HAP-1 (cell line): ENCODE data around the gene TSPEAR.

ENCODE experiments used
- DNase-seq, 2 experiments: peaks; one replicate each; pipeline ENCODE4 v3.0.0-alpha.2; 2016 to 2020; ENCODE audit warnings: low spot score in 2 of 2
- H3K27me3 ChIP-seq: fragments of 250-450 bp; sonication (Bioruptor Pico); 2 replicates; pipeline ENCODE4 v1.5.1; 2020; ENCODE audit warnings: low read depth, mild to moderate bottlenecking, moderate library complexity
- H3K36me3 ChIP-seq: fragments of 250-450 bp; sonication (Bioruptor Pico); replicated peaks from 2 replicates; pipeline ENCODE4 v1.5.1; 2020; ENCODE audit warnings: mild to moderate bottlenecking
- H3K4me1 ChIP-seq: fragments of 250-450 bp; sonication (Bioruptor Pico); 2 replicates; pipeline ENCODE4 v1.5.1; 2020; ENCODE audit warnings: mild to moderate bottlenecking
- H3K4me3 ChIP-seq: fragments of 250-450 bp; sonication (Bioruptor Pico); 2 replicates; pipeline ENCODE4 v1.5.1; 2020; ENCODE audit warnings: mild to moderate bottlenecking, moderate library complexity
- H3K9me3 ChIP-seq: fragments of 250-450 bp; sonication (Bioruptor Pico); 2 replicates; pipeline ENCODE4 v1.5.1; 2020; ENCODE audit warnings: mild to moderate bottlenecking, moderate library complexity
- in situ Hi-C: fragments of 300-500 bp; cut with MboI; formaldehyde crosslinking; loops from 3 replicates; pipeline ENCODE4 v1.14.3; 2020; ENCODE audit warnings: low sequenced_read_pairs, inconsistent platforms, mixed read lengths

The TSPEAR gene

GRCh38 chr21:44449473-44450363, 261.7 kb downstream of the TSPEAR start:
- in situ Hi-C loops = no loop called here
- H3K27me3 ChIP-seq = peaks cover 42% of the 10 kb centered on the region
- H3K36me3 ChIP-seq = no peaks in the 10 kb centered on the region
- no peaks in the 10 kb centered on the region for H3K4me1 ChIP-seq
- DNase-seq = no peak
- no peaks in the 10 kb centered on the region for H3K9me3 ChIP-seq
- no peak overlapping the region for H3K4me3 ChIP-seq

- Histone ChIP-seq H3K9me3 (no peaks in the 10 kb centered on the region), H3K4me3 (no peak overlapping the region), H3K36me3 (no peaks in the 10 kb centered on the region), H3K27me3 (peaks cover 42% of the 10 kb centered on the region), H3K4me1 (no peaks in the 10 kb centered on the region)
- in situ Hi-C loops = no loop called here
- DNase-seq = no peak
Measured at GRCh38 chr21:44448651-44449131, 262.7 kb downstream of the TSPEAR start.
